ENCODE data around the gene PLCB4. TPM values are rescaled to one million over a fixed set of nuclear protein-coding genes. Genes with fewer than 3 reads are reported as not detected.

The PLCB4 gene
- total RNA-seq, 2 experiments from 2014 or later = 0.06 TPM; not detected in 1

DNA sequence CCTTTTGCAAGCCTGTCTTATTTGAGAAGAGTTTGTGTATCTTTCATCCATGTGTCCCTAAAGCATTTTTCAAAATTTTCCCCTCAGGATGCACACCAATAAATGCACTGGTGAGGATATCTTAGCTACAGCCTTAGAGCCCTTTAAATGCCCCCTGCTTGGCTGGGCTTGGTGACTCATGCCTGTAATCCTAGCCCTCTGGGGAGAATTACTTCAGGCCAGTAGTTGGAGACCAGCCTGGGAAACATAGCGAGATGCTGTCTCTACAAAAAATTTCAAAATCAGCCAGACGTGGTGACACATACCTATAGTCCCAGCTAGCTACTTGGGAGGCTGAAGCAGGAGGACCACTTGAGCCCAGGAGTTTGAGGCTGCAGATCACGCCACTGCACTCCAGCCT, 33.8 kb upstream of the PLCB4 start:
- Histone ChIP-seq H3K36me3 (ENCODE audit: insufficient read depth, low read length) (no peaks in the 10 kb centered on the region), H3K4me1 (ENCODE audit: insufficient read depth, low read length) (no peaks in the 10 kb centered on the region), H3K27me3 (ENCODE audit: control insufficient read depth in 1 of 2, insufficient read depth in 2 of 2, low read length in 2 of 2) (no peaks in the 10 kb centered on the region), H3K4me3 (ENCODE audit: low read length) (no peak overlapping the region), H3K27ac (ENCODE audit: low read depth in 1 of 2, low read length in 2 of 2) (no peak overlapping the region), H3K9me3 (ENCODE audit: control insufficient read depth in 1 of 2, insufficient read depth in 1 of 2, low read length in 2 of 2) (peaks cover 0 to 3% of the 10 kb centered on the region in 2 experiments)
- Mint-ChIP-seq H3K36me3 (ENCODE audit: low read depth) (no peaks in the 10 kb centered on the region), H3K27ac (no peak overlapping the region), H3K27me3 (no peaks in the 10 kb centered on the region), H3K4me1 (ENCODE audit: low read depth) (no peaks in the 10 kb centered on the region), H3K4me3 (no peak overlapping the region), H3K9me3 (peaks cover 8% of the 10 kb centered on the region)
- ATAC-seq (ENCODE audit: poor library complexity) (no peak), DNase-seq (no peak)
- POLR2A ChIA-PET = no interaction called here
- intact Hi-C loops (cut with DNase I, micrococcal nuclease) = no loop called here
- CTCF ChIA-PET = no interaction called here
- TF ChIP-seq, protein P1, sequence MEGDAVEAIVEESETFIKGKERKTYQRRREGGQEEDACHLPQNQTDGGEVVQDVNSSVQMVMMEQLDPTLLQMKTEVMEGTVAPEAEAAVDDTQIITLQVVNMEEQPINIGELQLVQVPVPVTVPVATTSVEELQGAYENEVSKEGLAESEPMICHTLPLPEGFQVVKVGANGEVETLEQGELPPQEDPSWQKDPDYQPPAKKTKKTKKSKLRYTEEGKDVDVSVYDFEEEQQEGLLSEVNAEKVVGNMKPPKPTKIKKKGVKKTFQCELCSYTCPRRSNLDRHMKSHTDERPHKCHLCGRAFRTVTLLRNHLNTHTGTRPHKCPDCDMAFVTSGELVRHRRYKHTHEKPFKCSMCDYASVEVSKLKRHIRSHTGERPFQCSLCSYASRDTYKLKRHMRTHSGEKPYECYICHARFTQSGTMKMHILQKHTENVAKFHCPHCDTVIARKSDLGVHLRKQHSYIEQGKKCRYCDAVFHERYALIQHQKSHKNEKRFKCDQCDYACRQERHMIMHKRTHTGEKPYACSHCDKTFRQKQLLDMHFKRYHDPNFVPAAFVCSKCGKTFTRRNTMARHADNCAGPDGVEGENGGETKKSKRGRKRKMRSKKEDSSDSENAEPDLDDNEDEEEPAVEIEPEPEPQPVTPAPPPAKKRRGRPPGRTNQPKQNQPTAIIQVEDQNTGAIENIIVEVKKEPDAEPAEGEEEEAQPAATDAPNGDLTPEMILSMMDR (IDR thresholded peaks at IDR 0.05) = no peak

DNA sequence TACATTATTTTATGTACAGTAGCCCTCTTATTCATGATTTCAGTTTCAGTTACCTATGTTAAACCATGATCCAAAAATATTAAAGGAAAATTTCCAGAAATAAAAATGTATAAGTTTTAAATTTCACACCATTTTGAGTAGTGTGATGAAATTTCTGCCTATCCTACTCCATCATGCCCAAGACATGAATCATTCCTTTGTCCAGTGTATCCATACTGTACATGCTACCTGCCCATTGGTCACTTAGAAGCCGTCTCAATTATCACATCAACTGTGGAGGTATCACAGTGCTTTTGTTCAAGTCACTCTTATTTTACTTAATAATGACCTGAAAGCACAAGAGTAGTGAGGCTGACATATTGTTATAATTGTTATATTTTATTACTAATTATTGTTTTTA, 32.3 kb upstream of the PLCB4 start:
- ChIA-PET CTCF (no interaction called here), POLR2A (no interaction called here)
- no peak for DNase-seq
- Mint-ChIP-seq H3K27me3 (no peaks in the 10 kb centered on the region), H3K36me3 (ENCODE audit: low read depth) (no peaks in the 10 kb centered on the region), H3K4me1 (ENCODE audit: low read depth) (no peaks in the 10 kb centered on the region), H3K4me3 (no peak overlapping the region), H3K27ac (no peak overlapping the region), H3K9me3 (peaks cover 5% of the 10 kb centered on the region)
- Histone ChIP-seq H3K4me1 (ENCODE audit: insufficient read depth, low read length) (no peaks in the 10 kb centered on the region), H3K9me3 (ENCODE audit: control insufficient read depth in 1 of 2, insufficient read depth in 1 of 2, low read length in 2 of 2) (peaks cover 0 to 3% of the 10 kb centered on the region in 2 experiments), H3K27ac (ENCODE audit: low read depth in 1 of 2, low read length in 2 of 2) (no peak overlapping the region), H3K4me3 (ENCODE audit: low read length) (no peak overlapping the region), H3K36me3 (ENCODE audit: insufficient read depth, low read length) (no peaks in the 10 kb centered on the region), H3K27me3 (ENCODE audit: control insufficient read depth in 1 of 2, insufficient read depth in 2 of 2, low read length in 2 of 2) (no peaks in the 10 kb centered on the region)
- intact Hi-C loops (cut with DNase I, micrococcal nuclease) = no loop called here
- ATAC-seq (ENCODE audit: poor library complexity) = no peak
- TF ChIP-seq, protein P1 (IDR thresholded peaks at IDR 0.05) = no peak

DNA sequence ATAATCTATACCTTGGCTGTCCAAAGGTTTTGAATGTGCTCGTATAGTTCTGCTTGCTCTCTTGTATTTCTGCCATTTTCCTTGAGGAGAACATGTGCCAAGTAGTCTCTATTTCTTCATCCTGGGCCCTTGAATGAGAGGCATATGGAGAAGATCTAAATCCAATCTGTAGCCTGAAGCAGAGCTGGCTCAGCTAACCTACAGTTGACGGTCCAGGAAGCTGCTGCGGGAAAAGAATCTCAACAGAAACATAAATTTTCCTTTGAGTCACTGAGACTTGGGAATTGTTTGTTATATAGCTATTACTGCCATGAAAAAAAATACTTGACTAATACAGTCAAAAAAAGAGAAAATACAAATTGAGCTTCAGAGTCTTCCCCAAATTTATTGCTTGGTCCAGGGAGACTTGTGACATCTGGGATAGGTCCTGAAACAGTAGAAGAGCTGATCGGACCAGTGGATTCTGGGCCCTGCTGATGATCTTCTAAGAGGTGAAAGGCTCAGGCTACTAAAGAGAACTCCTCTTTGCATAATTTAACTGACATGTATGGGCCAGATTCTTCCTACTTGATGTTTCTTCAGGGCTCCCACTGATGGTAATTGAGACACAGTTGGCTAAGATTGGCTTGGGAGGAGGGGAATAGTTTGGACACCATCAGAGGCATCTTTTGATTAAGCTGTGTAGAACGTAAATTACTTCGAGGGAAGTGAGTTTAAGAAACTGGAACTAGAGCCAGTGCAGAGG, 29.9 kb upstream of the PLCB4 start:
- no peak overlapping the region for H3K27ac Mint-ChIP-seq
- Histone ChIP-seq H3K27ac (ENCODE audit: low read depth in 1 of 2, low read length in 2 of 2) (no peak overlapping the region), H3K36me3 (ENCODE audit: insufficient read depth, low read length) (no peaks in the 10 kb centered on the region), H3K4me3 (ENCODE audit: low read length) (no peak overlapping the region), H3K9me3 (ENCODE audit: control insufficient read depth in 1 of 2, insufficient read depth in 1 of 2, low read length in 2 of 2) (peaks cover 0 to 3% of the 10 kb centered on the region in 2 experiments), H3K27me3 (ENCODE audit: control insufficient read depth in 1 of 2, insufficient read depth in 2 of 2, low read length in 2 of 2) (no peaks in the 10 kb centered on the region), H3K4me1 (ENCODE audit: insufficient read depth, low read length) (no peaks in the 10 kb centered on the region)
- H3K4me3 Mint-ChIP-seq = no peak overlapping the region
- no peaks in the 10 kb centered on the region for H3K27me3 Mint-ChIP-seq
- intact Hi-C loops (cut with DNase I, micrococcal nuclease) = no loop called here
- no peak for ATAC-seq (ENCODE audit: poor library complexity)
- no peaks in the 10 kb centered on the region for H3K9me3 Mint-ChIP-seq
- H3K36me3 Mint-ChIP-seq (ENCODE audit: low read depth) = no peaks in the 10 kb centered on the region
- TF ChIP-seq, protein P1 (IDR thresholded peaks at IDR 0.05) = no peak
- CTCF ChIA-PET = no interaction called here
- no peaks in the 10 kb centered on the region for H3K4me1 Mint-ChIP-seq (ENCODE audit: low read depth)
- POLR2A ChIA-PET = no interaction called here
- DNase-seq = no peak

Measured in CD4-positive, alpha-beta T cell (primary cell).